Motor neuron (in vitro differentiated cells): ENCODE results near the gene ZNF367. TPM values are rescaled to one million over a fixed set of nuclear protein-coding genes. Genes with fewer than 3 reads are reported as not detected.

Source experiments
- ATAC-seq, 8 experiments: fragments of 200-7000 bp; cut with Tn5 transposase; replicated peaks in 6 of 8; 2 replicates each; pipeline ENCODE4 v1.8.0; 2021; ENCODE audit warnings: mild to moderate bottlenecking in 8 of 8, moderate library complexity in 8 of 8
- H3K27ac ChIP-seq, 2 donors: fragments of 250-450 bp; sonication (Bioruptor Pico); 2 replicates each; pipeline ENCODE4 v1.9.0; 2021; ENCODE audit warnings: antibody characterized with exemption in 2 of 2, mild to moderate bottlenecking in 2 of 2, moderate library complexity in 1 of 2
- H3K4me1 ChIP-seq, 2 donors: fragments of 250-450 bp; sonication (Bioruptor Pico); replicated peaks in 1 of 2; 2 replicates each; pipeline ENCODE4 v1.6.1; 2021; ENCODE audit warnings: antibody characterized with exemption in 2 of 2, mild to moderate bottlenecking in 2 of 2, moderate library complexity in 1 of 2
- H3K4me3 ChIP-seq, 5 donors: fragments of 250-450 bp; sonication (Bioruptor Pico); 2 replicates each; pipeline ENCODE4 v1.9.0; 2021; ENCODE audit warnings: antibody characterized with exemption in 5 of 5, mild to moderate bottlenecking in 5 of 5, moderate library complexity in 4 of 5
- WGBS, 10 experiments: fragments of 450-650 bp; shearing (Covaris generic); methylation state at CpG; one replicate each; pipeline ENCODE4 v1.0.0; 2022; 5-methylcytosine and 5-hydroxymethylcytosine counted together
- in situ Hi-C, 9 experiments: fragments of 400-800 bp; cut with MboI; loops; one replicate each; pipeline ENCODE4 v1.15.0; 2021; ENCODE audit warnings: low sequenced_read_pairs in 9 of 9, low pct_unique_long_range_greater_than_20kb in 2 of 9; ENCODE audit not compliant: unreplicated experiment in 9 of 9
- total RNA-seq, 8 experiments: library from RNA; unstranded; fragments of 300-600 nt; gene quantifications; 2 replicates each; pipeline versions ENCODE4 v1.2.3 to v1.2.4, GENCODE V29; 2022

The ZNF367 gene
- total RNA-seq, 8 experiments from 2014 or later = 0.25 to 10.9 (median 1.8) TPM

- in situ Hi-C loops = no loop called here
Measured at GRCh38 chr9:96413302-96414221, 4.6 kb downstream of the ZNF367 start.

GRCh38 chr9:96412174-96412913 lies 5.8 kb downstream of the ZNF367 start:
- no peak overlapping the region for H3K4me3 ChIP-seq
- no peak for ATAC-seq
- in situ Hi-C loops = no loop called here
- H3K4me1 ChIP-seq = peaks cover 2 to 10% of the 10 kb centered on the region in 2 donors
- H3K27ac ChIP-seq = no peak overlapping the region
- WGBS, 10 experiments = 83 to 100% (median 92%) methylated on average over 1 to 8 of the region's 8 CpGs

More at GRCh38 chr9:96413302-96414221, 4.6 kb downstream of the ZNF367 start:
- ATAC-seq = no peak
- WGBS, 10 experiments = 48 to 100% (median 78%) methylated on average over 1 to 6 of the region's 7 CpGs; no CpG with 5 or more reads in 1 of the 10 experiments
- no peak overlapping the region for H3K27ac ChIP-seq
- H3K4me1 ChIP-seq = peaks cover 2 to 10% of the 10 kb centered on the region in 2 donors
- no peak overlapping the region for H3K4me3 ChIP-seq

GRCh38 chr9:96411129-96411838 lies 6.9 kb downstream of the ZNF367 start:
- in situ Hi-C loops = no loop called here
- ATAC-seq = no peak
- H3K4me3 ChIP-seq = no peak overlapping the region
- 44 to 100% (median 93%) methylated on average over 1 to 5 of the region's 5 CpGs; no CpG with 5 or more reads in 2 of the 10 experiments for WGBS, 10 experiments
- H3K4me1 ChIP-seq = peaks cover 2 to 6% of the 10 kb centered on the region in 2 donors
- H3K27ac ChIP-seq = no peak overlapping the region

GRCh38 chr9:96408409-96409280 lies 9.5 kb downstream of the ZNF367 start:
- Histone ChIP-seq H3K27ac (no peak overlapping the region), H3K4me1 (peaks cover 2% of the 10 kb centered on the region in 2 donors), H3K4me3 (no peak overlapping the region)
- no peak for ATAC-seq
- WGBS, 10 experiments = 50 to 100% (median 87%) methylated on average over 2 to 9 of the region's 9 CpGs; no CpG with 5 or more reads in 1 of the 10 experiments
- in situ Hi-C loops = no loop called here

GRCh38 chr9:96400132-96400910 lies 17.8 kb downstream of the ZNF367 start:
- Histone ChIP-seq H3K4me3 (no peak overlapping the region), H3K27ac (no peak overlapping the region), H3K4me1 (peaks cover 1 to 9% of the 10 kb centered on the region in 2 donors)
- in situ Hi-C loops = no loop called here
- ATAC-seq = no peak

- 70 to 100% (median 96%) methylated on average over 2 to 3 of the region's 3 CpGs; no CpG with 5 or more reads in 6 of the 10 experiments for WGBS, 10 experiments
- Histone ChIP-seq H3K4me1 (peaks cover 8 to 19% of the 10 kb centered on the region in 2 donors), H3K27ac (no peak overlapping the region), H3K4me3 (no peak overlapping the region)
- in situ Hi-C loops = no loop called here
- ATAC-seq = peak in 1 of 8 experiments; percentile 30
Measured at GRCh38 chr9:96399325-96399633, 18.9 kb downstream of the ZNF367 start.

GRCh38 chr9:96398582-96399324 lies 19.4 kb downstream of the ZNF367 start:
- in situ Hi-C loops = no loop called here
- Histone ChIP-seq H3K4me1 (peaks cover 8 to 24% of the 10 kb centered on the region in 2 donors), H3K27ac (no peak overlapping the region), H3K4me3 (no peak overlapping the region)
- ATAC-seq = peak in 1 of 8 experiments; percentile 64
- 63 to 100% (median 89%) methylated on average over 1 to 3 of the region's 3 CpGs; no CpG with 5 or more reads in 2 of the 10 experiments for WGBS, 10 experiments

GRCh38 chr9:96395964-96396363 lies 22.2 kb downstream of the ZNF367 start:
- Histone ChIP-seq H3K4me3 (no peak overlapping the region), H3K4me1 (peaks cover 8 to 31% of the 10 kb centered on the region in 2 donors), H3K27ac (no peak overlapping the region)
- WGBS, 10 experiments = 83 to 100% (median 93%) methylated on average over 1 to 2 of the region's 2 CpGs; no CpG with 5 or more reads in 3 of the 10 experiments
- no peak for ATAC-seq
- in situ Hi-C loops = no loop called here

GRCh38 chr9:96394832-96395496 lies 23.2 kb downstream of the ZNF367 start:
- Histone ChIP-seq H3K4me3 (no peak overlapping the region), H3K27ac (peak overlapping the region; percentile 28 to 55), H3K4me1 (peaks cover 8 to 33% of the 10 kb centered on the region in 2 donors)
- peak in 3 of 8 experiments; percentile 36 to 70 (median 39) for ATAC-seq
- in situ Hi-C loops = no loop called here
- WGBS, 10 experiments = 90 to 100% (median 98%) methylated on average over 1 to 4 of the region's 6 CpGs; no CpG with 5 or more reads in 2 of the 10 experiments

GRCh38 chr9:96392263-96392662 lies 25.9 kb downstream of the ZNF367 start:
- Histone ChIP-seq H3K4me3 (no peak overlapping the region), H3K27ac (no peak overlapping the region), H3K4me1 (peaks cover 8 to 33% of the 10 kb centered on the region in 2 donors)
- WGBS, 10 experiments = 97 to 100% (median 100%) methylated on average over 2 to 10 of the region's 12 CpGs; no CpG with 5 or more reads in 5 of the 10 experiments
- in situ Hi-C loops = no loop called here
- no peak for ATAC-seq
